GM18520 (cell line): ENCODE data around the gene SRP72.
"Not testable (repeated sequence)": the region's sequence is repeated elsewhere in the genome, so short reads cannot be mapped to it uniquely, and the experiment has no call there.

Experiments
- ATAC-seq: cut with Tn5 transposase; IDR thresholded peaks from one replicate; pipeline ENCODE4 v1.9.1; 2021; ENCODE audit not compliant: unreplicated experiment

The SRP72 gene

DNA sequence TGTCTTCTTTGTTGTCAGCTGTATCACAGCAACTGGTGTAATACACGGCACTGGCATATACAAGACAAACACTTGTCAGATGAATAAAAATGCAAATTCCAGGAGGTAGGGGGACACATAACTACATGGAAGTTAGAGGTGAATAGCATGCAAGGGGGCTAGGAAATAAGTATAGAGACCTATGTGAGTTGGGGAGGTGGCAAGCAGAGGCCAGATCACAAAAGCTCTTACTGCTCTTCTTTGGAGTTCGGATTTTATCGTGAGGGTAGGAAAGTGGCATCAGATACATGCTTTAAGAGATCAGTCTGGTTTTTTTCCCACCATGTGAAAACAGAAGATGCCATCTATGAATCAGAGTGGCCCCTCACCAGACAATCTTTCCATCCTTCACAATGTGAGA is 2.8 kb upstream of the SRP72 start:
- no peak for ATAC-seq

DNA sequence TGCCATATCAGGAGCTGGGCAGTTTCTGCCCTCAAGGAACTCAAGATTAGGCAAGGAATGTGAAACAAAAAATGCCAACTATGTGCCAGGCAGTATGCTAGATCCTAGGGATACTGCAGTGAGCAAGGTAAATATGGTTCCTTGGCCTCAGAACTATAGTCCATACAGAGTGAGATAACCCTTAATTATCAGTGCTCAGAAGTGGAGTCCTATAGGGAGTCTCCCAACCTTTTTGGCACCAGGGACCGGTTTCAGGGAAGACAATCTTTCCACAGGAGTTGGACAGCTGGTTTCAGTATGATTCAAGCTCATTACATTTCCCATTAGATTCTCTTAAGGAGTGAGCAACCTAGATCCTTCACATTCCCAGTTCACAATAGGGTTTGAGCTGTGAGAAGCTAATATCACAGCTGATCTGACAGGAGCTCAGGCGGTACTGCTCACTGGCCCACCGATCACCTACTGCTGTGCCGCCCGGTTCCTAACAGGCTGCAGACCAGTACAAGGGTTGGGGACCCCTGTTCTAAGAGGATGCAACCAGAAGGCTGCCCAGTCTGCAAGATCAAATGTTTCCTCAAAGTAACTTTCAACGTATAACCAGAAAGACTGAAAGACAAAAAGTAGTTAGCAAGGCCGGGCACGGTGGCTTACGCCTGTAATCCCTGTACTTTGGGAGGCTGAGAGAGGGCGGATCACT is 1.7 kb upstream of the SRP72 start:
- no peak for ATAC-seq

DNA sequence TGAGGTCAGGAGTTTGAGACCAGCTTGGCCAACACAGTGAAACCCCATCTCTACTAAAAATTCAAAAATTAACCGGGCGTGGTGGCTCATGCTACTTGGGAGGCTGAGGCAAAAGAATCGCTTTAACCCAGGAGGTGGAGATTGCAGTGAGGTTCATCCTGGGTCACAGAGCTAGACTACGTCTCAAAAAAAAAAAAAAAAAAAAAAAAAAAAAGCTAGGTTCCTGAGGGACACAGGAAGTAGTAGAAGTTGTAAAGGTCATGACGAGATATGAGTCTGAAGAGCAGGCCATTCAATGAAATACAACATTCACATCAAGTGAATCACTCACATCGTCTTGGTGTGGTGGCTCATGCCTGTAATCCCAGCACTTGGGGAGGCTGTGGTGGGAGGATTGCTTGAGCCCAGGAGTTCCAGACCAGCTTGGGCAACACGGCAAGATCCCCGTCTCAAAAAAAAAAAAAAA is 1.1 kb upstream of the SRP72 start:
- ATAC-seq: not testable (repeated sequence)

DNA sequence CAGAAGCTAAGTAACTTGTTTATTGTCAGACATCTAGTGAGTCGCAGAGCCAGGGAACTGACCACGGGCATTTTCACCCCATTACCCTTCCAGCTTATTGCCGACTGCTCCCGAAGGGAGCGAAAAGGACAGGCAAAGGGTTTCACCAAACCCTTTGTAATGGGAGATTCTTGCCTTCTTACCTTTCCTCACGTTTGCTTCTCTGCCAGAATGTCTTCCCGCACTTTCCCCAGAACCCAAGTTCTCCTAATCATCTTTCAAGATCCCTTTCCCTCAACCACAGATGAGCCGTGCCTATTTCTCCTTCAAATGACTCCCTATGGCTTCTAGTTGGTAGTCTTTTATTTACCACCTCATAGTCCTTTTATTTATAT is 520 bp upstream of the SRP72 start:
- ATAC-seq: no peak

DNA sequence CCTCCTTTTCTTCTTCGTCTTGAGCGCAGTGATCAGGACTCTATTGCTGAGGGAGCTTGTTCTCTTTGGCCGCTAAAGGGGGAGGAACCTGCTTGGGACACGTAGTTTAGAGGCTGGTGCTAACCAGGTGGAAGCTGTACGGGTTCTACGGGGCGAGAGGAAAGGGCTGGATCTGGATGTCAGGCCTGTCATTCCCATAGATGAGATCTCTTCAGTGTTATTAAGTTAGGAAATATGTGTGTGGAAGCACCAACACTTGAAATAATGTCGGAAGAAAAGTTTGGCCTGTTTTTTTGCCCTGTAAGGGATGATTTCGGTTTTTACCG is 643 bp downstream of the SRP72 start:
- ATAC-seq: peak; percentile 29

DNA sequence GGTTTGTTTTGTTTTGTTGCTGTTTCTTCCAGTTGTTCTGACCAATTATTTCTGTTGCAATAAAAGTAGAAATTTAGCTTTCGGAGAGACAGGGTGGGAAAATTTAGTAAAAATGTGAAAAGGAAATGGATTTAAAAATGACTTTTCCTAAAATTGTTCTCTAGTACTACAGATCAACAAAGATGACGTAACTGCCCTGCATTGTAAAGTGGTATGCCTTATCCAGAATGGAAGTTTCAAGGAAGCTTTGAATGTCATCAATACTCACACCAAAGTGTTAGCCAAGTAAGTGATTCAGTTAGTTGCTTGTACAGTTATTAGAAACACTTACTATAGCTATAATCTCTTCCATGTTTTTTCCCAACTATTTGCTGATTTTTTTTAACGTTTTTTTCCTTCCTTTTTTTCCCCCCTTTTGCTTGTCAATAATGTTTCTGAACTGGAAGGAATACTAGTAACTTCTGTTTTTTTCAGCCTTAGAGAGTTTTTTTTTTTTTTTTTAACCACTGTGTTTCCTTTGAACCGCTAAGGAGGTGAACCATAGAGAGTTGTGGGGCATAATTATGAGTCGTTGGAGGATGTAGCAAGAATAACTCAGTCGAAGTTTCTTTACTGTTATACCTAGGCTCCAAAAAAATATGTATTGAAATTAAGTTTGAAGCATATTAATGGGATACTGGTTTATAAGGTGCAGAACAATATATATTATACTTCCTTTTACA is 2.2 kb downstream of the SRP72 start:
- ATAC-seq: no peak

DNA sequence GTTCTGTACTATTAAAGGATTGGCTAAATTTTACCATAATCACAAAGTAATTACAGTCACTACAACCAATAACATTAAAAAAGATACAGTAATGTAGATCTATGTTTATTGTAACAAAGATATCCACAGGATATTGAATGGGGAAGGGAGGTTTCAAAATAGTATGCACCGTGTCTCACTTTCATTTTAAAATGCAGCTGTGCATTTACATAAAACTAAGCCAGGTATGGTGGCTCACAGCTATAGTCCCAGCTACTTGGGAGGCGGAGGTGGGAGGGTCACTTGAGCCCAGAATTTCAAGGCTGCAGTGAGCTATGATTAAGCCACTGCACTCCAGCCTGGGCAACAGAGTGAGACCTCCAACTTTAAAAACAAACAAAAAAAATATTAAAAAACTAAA is 8.5 kb downstream of the SRP72 start:
- ATAC-seq: no peak

DNA sequence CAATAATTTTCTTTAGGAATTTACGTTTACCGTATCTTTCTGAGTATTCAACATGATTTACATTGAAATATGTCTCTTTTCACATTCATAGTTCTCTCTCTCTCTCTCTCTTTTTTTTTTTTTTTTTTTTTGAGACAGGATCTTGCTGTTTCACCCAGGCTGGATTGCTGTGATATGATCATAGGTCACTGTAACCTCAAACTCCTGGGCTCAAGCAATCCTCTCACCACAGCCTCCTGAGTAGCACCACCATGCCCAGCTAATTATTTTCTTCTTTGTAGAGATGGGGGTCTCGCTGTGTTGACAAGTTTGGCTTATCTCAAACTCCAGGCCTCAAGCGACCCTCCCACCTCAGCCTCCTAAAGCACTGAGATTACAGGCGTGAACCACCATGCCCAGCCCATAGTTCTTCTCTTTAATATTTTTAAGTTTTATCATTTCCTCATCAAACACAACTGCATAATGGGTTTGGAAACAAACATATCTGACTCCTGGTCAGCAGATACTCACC is 9.8 kb downstream of the SRP72 start:
- ATAC-seq: no peak

DNA sequence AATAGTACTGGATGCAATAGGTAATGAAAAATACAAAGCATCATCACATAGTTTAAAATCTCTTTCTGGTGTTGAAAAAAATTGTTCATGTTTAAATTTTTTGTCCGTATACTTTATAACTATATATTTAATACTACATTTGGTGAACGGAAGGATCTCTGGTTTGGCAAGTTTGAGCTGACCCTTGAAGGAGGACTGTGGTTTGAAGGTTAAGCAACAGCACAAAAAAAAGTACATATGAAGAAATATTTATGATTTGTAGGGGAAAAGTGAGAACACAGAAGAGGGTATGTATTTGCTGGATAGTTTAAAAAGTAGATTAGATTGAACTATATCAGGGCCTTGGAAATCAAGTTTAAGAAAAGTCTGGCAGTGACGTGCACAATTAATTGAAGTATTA is 13.3 kb downstream of the SRP72 start:
- ATAC-seq: no peak

DNA sequence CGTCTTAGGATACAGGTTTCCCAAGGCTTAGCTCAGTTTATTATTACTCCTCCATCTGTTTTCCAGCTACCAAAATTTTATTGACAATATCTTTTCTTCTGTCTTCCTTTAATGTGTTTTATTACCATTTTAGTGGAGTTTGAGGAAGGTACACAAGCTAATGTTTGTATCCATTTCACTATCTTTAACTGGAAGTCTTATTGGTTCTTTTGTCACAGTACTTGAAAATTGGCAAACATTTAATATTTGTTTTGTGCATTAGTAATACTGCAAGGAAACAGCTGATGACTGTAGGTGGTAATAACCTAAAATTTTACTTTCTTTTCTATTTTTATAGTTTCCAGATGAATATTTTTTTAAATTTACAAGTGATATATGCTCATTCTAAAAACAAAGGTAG is 28.8 kb downstream of the SRP72 start:
- no peak for ATAC-seq

DNA sequence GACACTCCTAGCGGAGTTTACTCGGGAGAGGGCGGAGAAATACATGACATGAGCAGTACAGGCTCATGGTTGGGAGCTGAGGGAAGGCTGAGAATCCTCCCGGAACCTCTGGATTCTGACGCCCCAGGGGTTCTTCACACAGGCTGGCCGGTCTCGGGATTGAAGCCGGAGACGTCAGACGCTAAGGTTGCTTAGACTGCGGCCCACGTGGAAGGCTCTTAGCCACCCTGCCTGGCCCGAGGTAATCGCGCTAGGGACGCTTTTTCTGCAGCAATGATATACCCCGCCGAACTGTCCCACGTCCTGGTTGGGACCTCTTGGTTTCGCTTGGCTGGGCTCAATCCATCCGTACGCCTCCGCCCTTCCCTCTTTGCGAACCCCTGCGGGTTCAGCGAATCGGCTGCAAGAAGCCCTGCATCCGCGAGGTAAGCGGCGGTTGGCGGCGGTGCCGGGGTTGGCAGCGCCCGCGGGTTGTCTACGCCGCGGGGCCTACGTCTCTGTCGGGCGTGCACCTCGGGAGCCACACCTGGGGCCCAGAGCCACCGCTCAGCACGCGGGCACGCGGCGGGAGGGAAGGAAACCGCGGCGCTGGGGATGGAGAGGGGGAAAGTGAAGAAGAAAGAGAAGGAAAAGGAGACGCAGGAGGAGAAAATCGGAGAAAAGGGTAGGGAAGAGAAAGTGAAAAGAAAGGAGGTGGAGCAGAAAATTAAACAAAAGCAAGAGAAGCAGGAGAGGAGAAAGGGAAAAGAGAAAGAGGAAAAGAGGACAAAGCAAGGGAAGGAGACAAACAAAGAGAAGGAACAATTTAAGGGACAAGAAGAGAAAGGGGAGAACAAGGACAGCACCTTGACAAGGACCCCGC is 38.1 kb downstream of the SRP72 start, which contains the start of gene ARL9:
Gene ARL9 (plus strand): TSS at position 523 of the 862 bp plus-strand sequence. CDS start 72 bp downstream, at position 595.
- ATAC-seq: no peak

DNA sequence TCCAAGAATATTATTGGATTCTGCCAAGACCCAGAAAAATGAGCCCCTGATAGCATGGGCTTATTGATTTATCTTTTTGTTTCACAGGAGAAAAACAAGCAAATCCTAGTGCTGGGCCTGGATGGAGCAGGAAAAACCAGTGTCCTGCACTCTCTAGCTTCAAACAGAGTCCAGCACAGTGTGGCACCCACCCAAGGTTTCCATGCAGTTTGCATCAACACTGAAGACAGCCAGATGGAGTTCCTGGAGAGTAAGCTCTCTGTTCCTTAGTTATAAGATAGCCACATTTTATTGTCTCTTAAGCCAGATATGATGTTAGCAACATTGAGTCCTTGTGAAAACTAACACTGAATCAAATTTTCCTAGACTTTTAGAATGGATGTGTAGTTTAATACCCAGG is 43.7 kb downstream of the SRP72 start:
- ATAC-seq: no peak

DNA sequence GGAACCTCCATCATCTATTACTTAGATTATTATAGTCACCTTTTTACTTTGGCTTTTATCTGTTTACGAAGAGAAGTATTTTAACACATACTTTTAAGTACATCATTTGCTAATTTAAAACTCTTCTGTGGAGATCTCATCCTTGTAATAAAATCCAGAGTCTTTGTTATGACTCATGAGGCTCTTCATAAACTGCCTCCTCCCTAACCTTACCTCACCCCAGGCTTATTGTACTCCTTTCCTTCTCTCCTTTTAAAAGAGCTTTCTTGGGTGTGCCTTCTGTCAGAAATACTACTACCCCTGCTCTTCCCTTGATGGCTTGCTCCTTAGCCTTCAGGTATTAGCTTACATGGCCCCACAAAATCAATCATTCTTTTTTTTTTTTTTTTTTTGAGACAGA is 44.7 kb downstream of the SRP72 start:
- ATAC-seq: no peak

DNA sequence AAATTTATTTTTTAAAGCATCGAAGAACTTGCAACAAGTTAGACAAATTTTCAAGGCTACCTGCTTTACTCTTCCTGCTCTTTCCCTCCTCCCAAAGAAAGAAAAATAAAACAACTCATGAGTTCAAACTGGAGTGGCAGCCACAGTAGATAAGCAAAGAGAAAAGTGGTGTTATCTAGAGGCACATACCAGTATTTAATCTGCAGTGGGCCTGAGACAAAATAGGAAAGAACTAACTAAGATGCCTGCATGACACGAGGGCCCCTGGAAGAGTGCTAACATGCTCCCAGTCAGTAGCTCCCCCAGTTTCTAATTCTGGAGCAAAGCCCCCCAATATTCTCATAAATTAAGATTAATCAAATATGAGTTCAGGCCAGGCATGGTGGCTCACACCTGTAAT is 46.1 kb downstream of the SRP72 start:
- no peak for ATAC-seq

DNA sequence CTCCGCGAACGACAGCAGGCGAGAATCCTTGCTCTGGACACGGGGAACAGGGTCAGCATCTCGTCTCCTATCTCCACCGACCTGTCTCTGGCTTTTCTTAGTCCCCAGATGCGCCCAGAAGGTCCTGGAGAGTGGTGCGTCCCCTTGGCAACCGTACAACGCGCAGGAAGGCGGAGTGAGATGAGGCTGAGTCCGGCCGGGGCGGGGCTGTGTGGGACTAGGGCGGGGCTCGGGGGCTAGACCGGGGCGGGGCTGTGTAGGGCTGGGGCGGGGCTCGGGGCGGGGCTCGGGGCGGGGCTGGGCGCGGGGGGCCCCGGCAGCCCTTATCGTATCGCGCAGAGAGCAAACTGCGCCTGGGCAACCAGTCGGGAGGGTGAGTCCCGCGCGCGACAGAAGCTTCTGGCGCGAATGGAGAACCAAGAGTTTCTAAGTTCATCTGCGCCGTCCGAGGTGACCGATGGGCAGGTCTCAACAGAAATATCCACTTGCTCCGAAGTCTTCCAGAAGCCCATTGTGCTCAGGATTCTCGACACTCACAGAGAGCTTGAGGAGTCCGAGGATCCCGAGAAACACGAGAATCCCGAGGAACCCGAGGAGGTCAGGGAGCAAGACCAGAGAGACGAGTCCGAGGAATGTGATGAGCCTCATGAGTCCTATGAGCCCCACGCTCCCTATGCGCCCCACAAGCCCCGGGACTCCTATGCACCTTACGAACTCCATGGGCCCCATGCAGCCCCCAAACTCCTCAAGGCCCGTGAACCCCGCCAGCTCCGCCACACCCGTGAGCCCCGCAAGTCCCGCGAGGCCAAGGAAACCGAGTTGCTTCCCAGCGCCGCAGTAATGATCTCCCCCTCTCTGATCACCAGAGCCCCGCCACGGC is 63.1 kb downstream of the SRP72 start:
- ATAC-seq: peak; percentile 77

DNA sequence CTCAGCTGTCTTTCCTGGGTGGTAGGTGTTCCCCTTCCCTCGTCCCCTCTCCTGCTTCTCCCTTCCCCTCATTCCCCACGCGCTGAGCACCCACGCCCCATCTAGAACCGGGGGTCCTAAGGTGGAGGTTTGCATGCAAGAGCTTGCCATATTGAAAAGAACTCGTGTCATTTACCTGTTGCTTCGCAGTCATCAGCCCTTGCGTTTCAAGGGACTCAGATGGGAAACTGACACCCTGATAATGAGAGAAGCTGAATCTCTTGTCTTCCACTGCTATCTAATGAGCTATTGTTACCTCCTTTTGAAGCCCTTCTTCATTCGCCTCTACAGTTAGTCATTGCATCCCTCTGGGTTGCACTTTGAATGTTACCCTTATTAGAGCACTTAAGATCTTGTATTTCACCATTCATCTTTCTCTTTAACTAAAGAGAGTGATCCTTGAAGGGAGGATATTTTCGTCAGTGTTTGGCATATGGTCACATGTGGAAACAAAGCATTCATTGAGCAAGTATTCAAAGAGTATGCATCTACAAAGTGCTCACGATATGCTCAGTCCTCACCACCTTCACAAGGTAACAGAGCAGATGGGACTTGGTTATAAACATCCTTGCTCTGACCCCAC is 63.8 kb downstream of the SRP72 start:
- no peak for ATAC-seq

DNA sequence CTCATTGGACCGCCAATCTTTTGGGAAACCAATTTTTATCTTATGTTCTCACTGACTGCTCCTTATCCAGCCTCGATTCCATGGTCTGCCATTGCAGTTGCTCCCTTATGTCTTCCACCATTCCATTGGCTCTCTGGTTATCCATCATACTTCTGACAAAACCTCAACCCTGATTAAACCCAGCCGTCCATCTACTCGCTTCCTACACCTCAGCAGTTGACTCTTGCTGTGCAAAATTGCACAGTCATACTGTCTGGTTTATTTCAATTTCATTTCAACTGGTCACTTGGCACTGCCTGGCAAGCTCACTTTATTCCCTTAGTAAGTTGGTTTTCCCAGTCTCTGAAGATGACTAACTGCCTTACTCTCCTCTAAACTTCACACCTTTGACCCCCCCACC is 64.4 kb downstream of the SRP72 start:
- no peak for ATAC-seq

DNA sequence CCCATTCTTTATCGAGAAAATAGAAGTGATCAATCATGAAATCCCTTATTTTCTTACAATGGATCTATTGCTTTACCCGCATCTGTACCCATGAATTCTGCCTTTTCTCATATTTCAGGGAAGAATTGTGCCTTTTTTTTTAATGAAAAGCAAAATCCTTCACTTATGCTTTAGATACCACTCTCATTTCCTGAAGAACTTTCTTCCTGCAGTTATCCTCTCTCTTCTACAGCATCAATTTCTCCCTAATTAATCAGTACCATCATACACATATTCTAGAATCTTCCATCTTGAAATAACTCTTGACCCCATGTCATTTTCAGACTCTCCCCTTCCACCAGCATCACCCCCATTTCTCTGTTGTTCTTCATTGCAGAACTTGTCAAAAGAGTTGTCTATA is 64.8 kb downstream of the SRP72 start:
- ATAC-seq: no peak

DNA sequence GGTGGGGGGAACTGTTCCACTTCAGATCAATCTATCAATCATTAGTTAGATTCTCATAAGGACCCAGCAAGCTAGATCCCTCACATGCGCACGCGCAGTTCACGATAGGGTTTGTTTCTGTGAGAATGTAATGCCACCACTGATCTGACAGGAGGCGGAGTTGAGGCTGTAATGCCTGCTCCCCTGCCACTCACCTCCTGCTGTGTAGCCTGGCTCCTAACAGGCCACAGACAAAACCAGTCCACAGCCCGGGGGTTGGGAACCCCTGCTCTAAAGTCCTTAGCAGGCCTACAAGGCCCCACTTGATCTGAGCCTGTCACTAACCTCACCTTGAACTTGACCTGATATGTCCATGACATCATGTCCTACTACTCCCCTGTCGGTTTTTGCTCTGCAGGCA is 68.5 kb downstream of the SRP72 start:
- ATAC-seq: no peak

DNA sequence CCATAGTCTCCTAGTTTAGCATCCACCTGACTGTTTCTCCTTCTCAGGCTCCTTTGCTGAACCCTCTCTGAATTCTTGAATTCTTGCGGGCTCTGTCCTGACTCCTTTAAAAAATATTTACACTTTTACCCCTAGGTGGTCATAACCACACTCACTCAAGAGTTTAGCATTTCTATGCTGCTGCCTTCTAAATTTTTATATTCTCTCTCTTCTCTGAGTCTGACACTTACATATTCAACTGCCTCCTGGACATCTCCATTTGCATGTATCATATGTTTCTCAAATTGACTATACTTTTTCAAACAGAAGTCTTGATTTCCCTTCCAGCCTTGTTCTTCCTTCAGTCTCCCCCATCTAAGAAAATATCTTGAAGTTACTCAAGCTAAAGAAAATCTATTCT is 69.7 kb downstream of the SRP72 start:
- ATAC-seq: no peak
